NOMO-1 (cell line): ENCODE measurements around the gene STARD8.
A peak's percentile ranks its signal among the peaks of the same experiment; 100 is the strongest.
"Not testable (repeated sequence)": the region's sequence is repeated elsewhere in the genome, so short reads cannot be mapped to it uniquely, and the experiment has no call there.

Source experiments
- DNase-seq, 2 experiments: peaks; one replicate each; lab custom pipeline; 2025; ENCODE audit not compliant: unreplicated experiment in 2 of 2; lab: John Stamatoyannopoulos, UW

Gene STARD8, protein sequence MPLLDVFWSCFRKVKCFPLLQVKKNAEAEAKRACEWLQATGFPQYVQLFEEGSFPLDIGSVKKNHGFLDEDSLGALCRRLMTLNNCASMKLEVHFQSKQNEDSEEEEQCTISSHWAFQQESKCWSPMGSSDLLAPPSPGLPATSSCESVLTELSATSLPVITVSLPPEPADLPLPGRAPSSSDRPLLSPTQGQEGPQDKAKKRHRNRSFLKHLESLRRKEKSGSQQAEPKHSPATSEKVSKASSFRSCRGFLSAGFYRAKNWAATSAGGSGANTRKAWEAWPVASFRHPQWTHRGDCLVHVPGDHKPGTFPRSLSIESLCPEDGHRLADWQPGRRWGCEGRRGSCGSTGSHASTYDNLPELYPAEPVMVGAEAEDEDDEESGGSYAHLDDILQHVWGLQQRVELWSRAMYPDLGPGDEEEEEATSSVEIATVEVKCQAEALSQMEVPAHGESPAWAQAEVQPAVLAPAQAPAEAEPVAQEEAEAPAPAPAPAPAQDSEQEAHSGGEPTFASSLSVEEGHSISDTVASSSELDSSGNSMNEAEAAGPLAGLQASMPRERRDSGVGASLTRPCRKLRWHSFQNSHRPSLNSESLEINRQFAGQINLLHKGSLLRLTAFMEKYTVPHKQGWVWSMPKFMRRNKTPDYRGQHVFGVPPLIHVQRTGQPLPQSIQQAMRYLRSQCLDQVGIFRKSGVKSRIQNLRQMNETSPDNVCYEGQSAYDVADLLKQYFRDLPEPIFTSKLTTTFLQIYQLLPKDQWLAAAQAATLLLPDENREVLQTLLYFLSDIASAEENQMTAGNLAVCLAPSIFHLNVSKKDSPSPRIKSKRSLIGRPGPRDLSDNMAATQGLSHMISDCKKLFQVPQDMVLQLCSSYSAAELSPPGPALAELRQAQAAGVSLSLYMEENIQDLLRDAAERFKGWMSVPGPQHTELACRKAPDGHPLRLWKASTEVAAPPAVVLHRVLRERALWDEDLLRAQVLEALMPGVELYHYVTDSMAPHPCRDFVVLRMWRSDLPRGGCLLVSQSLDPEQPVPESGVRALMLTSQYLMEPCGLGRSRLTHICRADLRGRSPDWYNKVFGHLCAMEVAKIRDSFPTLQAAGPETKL

DNA sequence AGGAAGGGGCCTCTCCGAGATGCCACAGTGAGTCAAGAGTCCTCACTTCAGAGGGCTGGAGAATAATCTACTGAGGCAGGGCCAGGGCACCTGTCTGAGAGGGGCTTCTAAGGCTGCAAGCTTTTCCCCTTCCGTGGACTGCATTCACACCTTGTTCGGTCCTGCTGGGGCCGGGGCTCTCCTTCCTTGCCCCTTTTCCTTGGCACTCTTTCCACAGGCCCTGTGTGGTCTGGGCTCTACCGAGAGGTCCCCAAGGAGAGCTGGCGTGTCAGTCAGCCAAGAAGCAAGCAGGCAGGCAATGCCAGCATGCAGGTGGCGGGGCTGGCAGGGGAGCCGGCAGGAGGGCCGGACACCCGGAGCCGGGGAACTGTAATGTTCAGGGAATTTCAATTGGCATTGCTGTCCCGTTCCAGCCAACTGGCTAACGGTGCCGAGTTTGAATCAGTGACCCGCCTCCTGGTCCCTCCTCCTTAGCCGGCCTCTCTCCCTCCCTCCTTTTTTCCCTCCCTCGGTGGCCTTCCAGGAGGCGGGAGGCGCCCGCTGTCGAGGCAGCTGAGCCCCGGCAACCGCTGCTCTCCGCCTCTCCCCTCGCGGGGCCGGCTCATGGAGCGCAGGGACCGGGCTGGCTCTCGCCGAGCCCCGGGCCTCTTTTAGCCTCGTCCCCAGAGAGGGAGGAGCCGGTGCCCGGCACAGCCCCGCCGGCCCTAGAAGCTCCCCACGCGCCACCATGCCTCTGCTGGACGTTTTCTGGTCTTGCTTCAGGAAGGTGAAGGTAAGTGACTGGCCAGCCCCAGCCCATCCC lies at the start of gene STARD8:
TSS of gene STARD8 (plus strand) at position 511 of the 802 bp plus-strand sequence. CDS start at position 728, 217 bp downstream.
- DNase-seq = no peak

GRCh38 chrX:68598841-68599240 lies 48.6 kb upstream of the STARD8 start:
- DNase-seq = no peak

DNA sequence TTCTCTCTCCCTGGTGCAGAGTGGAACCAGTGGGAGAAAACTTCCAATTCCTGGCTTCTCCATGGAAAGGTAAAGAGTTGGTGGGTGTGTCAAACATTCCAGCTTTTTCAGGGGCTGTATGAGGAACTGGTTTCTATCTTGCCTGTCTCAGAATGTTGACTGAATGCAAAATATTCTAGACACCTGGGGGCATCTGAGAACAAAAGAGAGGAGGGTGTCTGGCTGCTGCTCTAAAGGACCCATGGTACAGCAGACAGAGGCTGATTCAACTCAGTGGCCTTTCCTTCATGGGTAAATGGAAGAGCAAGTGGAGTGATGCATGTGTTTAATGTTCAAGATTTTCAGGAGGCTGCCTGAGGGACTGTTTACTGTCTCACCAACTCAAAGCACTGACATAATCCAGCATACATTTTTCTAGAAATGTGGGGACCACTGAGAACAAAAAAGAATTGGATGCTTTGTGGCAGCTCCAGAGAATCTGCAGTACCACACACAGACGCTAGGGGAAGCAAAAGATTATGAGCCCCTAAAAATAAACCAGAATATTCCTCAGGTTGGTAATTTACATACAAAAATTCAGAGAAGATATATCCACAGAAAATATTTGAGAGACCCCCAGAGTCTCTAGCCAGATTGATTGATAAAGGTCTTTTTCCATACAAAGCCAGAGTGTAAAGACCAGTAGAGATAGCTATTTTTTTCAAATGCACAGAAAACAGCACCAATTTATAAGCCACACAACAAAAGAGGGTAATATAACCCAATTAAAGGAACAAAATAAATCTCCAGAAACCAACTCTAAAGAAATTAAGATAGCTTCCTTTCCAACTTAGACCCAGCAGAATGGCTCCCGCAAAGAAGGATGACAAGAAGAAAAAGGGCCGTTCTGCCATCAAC lies 48.0 kb upstream of the STARD8 start:
- DNase-seq = peak in 1 of 2 experiments; percentile 1

DNA sequence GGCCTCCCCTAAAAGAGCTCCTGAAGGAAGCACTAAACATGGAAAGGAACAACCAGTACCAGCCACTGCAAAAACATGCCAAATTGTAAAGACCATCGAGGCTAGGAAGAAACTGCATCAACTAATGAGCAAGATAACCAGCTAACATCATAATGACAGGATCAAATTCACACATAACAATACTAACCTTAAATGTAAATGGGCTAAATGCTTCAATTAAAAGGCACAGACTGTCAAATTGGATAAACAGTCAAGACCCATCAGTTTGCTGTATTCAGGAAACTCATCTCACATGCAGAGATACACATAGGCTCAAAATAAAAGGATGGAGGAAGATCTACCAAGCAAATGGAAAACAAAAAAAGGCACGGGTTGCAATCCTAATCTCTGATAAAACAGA lies 43.2 kb upstream of the STARD8 start:
- DNase-seq = not testable (repeated sequence)

GRCh38 chrX:68614733-68615132 lies 32.7 kb upstream of the STARD8 start:
- DNase-seq = not testable (repeated sequence)

GRCh38 chrX:68627986-68628385 lies 19.5 kb upstream of the STARD8 start:
- no peak for DNase-seq

GRCh38 chrX:68629936-68630335 lies 17.5 kb upstream of the STARD8 start:
- DNase-seq = not testable (repeated sequence)

DNA sequence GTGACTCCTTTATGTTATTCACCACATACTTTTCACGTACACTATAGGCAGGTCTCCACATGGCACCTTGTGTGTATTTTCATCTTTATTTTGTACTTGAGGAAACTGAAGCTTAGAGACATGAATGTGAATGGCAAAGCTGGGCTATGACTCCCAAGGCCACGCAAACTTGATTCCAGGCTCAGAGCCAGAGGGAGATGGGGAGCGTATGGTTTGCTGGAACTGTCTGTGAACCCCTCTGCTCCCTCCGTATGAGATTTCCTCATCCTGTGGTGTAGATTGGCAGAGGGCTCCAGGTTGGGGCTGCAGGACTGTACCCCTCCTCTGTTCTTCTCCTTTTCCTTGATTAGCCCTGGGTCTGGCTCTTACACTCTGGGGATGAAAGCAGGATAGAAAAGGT lies 16.1 kb upstream of the STARD8 start:
- no peak for DNase-seq

GRCh38 chrX:68632491-68632890 lies 15.0 kb upstream of the STARD8 start:
- DNase-seq = no peak

DNA sequence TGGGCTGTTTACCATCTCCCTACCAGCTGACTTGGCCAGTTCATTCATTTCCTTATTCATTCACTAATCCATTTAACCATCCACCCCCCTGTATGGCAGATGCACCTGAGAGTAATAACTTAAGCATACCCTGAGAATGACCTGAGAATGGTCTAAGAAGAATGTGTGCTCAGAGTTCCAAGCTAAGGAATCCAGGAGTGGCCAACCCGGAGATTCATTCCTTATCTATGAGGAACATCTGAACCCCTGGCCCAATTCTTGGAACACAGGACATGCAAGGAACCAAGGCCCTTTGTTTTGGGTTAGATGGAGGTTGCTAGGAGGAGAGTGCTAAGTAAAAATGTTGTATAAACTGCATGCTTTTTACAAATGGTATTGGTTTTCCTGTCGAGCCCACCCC lies 13.5 kb upstream of the STARD8 start:
- DNase-seq = no peak

- no peak for DNase-seq
Measured at GRCh38 chrX:68634649-68635227, 12.7 kb upstream of the STARD8 start.

DNA sequence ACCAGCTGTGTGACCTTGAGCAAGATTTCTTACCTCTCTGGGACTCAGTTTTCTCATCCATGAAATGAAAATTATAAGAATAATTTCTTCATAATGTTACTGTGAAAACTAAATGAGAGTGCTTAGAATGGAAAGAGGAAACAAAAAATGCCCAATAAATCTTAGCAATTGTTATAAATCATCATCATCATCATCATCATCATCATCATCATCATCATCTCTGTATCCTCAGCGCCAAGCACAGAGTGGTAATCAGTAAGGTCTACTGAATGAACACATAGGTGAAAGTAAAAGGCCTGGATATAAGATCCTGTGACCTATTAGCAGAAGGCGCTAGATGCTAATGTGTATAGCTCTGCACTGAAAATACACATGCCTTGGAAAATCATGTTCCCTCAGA lies 6.8 kb upstream of the STARD8 start:
- DNase-seq = no peak

DNA sequence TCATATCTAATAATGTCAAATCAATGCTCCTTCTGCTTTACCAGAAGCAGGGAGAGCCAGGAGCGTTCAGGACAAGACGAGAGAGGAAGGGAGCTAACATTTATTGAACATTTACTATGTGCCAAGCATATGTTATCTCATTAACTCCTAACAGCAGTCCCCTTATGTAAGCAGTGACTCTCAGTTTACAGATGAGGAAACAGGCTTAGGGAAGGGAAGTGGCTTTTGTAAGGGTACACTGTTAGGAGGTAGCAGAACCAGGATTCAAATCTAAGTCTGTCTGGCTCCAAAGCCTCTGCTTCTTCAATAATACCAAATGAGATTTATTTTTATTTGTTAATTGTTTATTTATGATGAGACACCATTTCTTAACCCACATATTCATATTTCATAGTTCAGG lies 2.6 kb upstream of the STARD8 start:
- no peak for DNase-seq

DNA sequence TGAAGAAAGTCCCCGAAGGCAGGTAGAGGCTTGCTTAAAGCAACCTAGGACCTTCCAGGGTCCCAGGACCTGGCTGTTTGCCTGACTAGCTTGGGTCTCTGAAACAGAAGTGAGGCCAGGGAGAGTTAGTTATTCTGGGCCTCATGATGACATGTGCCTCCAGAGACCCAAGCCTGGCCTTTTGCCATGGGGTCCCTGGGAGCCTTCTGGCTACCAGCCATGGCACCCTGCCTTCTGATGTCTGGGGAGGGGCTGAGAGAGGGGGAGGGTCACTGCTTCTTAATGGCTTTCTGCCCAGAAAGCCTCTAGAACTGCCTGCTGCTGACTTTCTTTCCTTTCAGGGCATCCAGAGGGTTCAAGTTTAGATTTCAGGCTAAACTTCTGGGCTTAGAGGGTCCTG lies 1.0 kb upstream of the STARD8 start:
- DNase-seq = no peak

GRCh38 chrX:68648960-68649359 lies 1.5 kb downstream of the STARD8 start:
- DNase-seq = no peak

DNA sequence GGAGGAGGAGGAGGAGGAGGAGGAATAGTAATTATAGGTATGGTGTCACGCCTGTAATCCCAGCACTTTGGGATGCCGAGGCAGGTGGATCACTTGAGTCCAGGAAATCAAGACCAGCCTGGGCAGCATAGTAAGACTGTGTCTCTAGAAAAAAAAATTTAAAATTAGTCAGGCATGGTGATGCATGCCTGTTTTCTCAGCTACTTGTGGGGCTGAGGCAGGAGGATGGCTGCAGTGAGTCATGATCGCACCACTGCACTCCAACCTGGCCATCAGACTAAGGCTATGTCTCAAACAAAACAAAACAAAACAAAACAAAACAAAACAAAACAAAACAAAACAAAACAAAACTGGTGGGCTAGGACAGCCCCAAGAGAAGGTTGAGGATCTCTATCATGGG lies 3.0 kb downstream of the STARD8 start:
- no peak for DNase-seq

- no peak for DNase-seq
Measured at GRCh38 chrX:68651110-68651509, 3.6 kb downstream of the STARD8 start.

- no peak for DNase-seq
Measured at GRCh38 chrX:68652326-68653170, 5.1 kb downstream of the STARD8 start.
